Transverse colon (tissue), 4 donors: Measurements from ENCODE around the gene RAB11FIP5.

Source experiments
- CTCF ChIP-seq, 5 experiments: fragments of 200-600 bp in 3 of 5; fragments of 450-650 bp in 2 of 5; sonication (generic) in 3 of 5; IDR thresholded peaks; 1 replicate in 2 of 5; 2 replicates in 3 of 5; pipeline ENCODE4 v1.5.1; 2016 to 2017; ENCODE audit warnings: antibody characterized with exemption in 5 of 5, inconsistent platforms in 3 of 5, mild to moderate bottlenecking in 2 of 5, moderate library complexity in 1 of 5
- EP300 ChIP-seq: sonication (generic); formaldehyde crosslinking; IDR thresholded peaks from one replicate; pipeline ENCODE4 v1.6.1; 2017; ENCODE audit warnings: antibody characterized with exemption, low read depth
- POLR2A ChIP-seq: fragments of 450-650 bp; IDR thresholded peaks from one replicate; pipeline ENCODE4 v1.6.1; 2016; ENCODE audit warnings: antibody characterized with exemption, mild to moderate bottlenecking, moderate library complexity
- POLR2AphosphoS5 ChIP-seq, 3 donors: sonication (generic); formaldehyde crosslinking; IDR thresholded peaks; one replicate each; pipeline ENCODE4 v1.6.1; 2016; ENCODE audit warnings: antibody characterized with exemption in 3 of 3

- TF ChIP-seq CTCF (IDR thresholded peaks at IDR 0.05) = no peak
- no peak for TF ChIP-seq POLR2A
- TF ChIP-seq EP300 = no peak
- no peak for TF ChIP-seq POLR2AphosphoS5 (IDR thresholded peaks at IDR 0.05)
These were observed 24.0 kb downstream of the RAB11FIP5 start for GRCh38 chr2:73088703-73089102.
